HEK293 (cell line): ENCODE data around the gene ATP8A2.

ENCODE experiments used
- REPIN1 ChIP-seq: fragments of 450-650 bp; formaldehyde crosslinking; IDR thresholded peaks from 2 replicates; pipeline ENCODE4 v1.5.1; 2017; ENCODE audit warnings: missing biosample characterization, missing genetic modification characterization, low read depth
- ZNF175 ChIP-seq: fragments of 450-650 bp; formaldehyde crosslinking; IDR thresholded peaks from 2 replicates; pipeline ENCODE4 v1.5.1; 2016; ENCODE audit warnings: missing biosample characterization, missing genetic modification characterization
- ZNF302 ChIP-seq: fragments of 450-650 bp; formaldehyde crosslinking; IDR thresholded peaks from 2 replicates; pipeline ENCODE4 v1.5.1; 2016; ENCODE audit warnings: missing biosample characterization, missing genetic modification characterization, low read depth
- ZNF324 ChIP-seq: fragments of 450-650 bp; formaldehyde crosslinking; IDR thresholded peaks from 2 replicates; pipeline ENCODE4 v1.5.1; 2016; ENCODE audit warnings: missing biosample characterization, missing genetic modification characterization
- ZNF423 ChIP-seq: fragments of 450-650 bp; formaldehyde crosslinking; IDR thresholded peaks from 2 replicates; pipeline ENCODE4 v1.5.1; 2016; ENCODE audit warnings: missing biosample characterization, missing genetic modification characterization
- ZNF544 ChIP-seq: fragments of 450-650 bp; formaldehyde crosslinking; IDR thresholded peaks from 2 replicates; pipeline ENCODE4 v1.5.0; 2017; ENCODE audit warnings: missing biosample characterization, missing genetic modification characterization
- ZNF549 ChIP-seq: fragments of 450-650 bp; IDR thresholded peaks from 2 replicates; pipeline ENCODE4 v1.5.1; 2018; ENCODE audit warnings: missing biosample characterization, missing genetic modification characterization, mild to moderate bottlenecking, inconsistent platforms, moderate library complexity
- TF ChIP-seq, protein P1 (sequence below): fragments of 450-650 bp; formaldehyde crosslinking; IDR thresholded peaks from 2 replicates; pipeline ENCODE4 v1.5.1; 2016; ENCODE audit warnings: missing biosample characterization, missing genetic modification characterization, borderline replicate concordance
- TF ChIP-seq, protein P2 (sequence below): fragments of 450-650 bp; formaldehyde crosslinking; IDR thresholded peaks from 2 replicates; pipeline ENCODE4 v1.5.1; 2016; ENCODE audit warnings: missing biosample characterization, missing genetic modification characterization

- TF ChIP-seq ZNF549 = no peak
- TF ChIP-seq REPIN1 = no peak
- no peak for TF ChIP-seq ZNF423
- no peak for TF ChIP-seq ZNF324
- TF ChIP-seq ZNF544 = no peak
- TF ChIP-seq, protein P1, sequence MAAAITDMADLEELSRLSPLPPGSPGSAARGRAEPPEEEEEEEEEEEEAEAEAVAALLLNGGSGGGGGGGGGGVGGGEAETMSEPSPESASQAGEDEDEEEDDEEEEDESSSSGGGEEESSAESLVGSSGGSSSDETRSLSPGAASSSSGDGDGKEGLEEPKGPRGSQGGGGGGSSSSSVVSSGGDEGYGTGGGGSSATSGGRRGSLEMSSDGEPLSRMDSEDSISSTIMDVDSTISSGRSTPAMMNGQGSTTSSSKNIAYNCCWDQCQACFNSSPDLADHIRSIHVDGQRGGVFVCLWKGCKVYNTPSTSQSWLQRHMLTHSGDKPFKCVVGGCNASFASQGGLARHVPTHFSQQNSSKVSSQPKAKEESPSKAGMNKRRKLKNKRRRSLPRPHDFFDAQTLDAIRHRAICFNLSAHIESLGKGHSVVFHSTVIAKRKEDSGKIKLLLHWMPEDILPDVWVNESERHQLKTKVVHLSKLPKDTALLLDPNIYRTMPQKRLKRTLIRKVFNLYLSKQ (tag by site-specific recombination) = no peak
- TF ChIP-seq, protein P2, sequence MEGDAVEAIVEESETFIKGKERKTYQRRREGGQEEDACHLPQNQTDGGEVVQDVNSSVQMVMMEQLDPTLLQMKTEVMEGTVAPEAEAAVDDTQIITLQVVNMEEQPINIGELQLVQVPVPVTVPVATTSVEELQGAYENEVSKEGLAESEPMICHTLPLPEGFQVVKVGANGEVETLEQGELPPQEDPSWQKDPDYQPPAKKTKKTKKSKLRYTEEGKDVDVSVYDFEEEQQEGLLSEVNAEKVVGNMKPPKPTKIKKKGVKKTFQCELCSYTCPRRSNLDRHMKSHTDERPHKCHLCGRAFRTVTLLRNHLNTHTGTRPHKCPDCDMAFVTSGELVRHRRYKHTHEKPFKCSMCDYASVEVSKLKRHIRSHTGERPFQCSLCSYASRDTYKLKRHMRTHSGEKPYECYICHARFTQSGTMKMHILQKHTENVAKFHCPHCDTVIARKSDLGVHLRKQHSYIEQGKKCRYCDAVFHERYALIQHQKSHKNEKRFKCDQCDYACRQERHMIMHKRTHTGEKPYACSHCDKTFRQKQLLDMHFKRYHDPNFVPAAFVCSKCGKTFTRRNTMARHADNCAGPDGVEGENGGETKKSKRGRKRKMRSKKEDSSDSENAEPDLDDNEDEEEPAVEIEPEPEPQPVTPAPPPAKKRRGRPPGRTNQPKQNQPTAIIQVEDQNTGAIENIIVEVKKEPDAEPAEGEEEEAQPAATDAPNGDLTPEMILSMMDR = no peak
- no peak for TF ChIP-seq ZNF302 (tag by site-specific recombination)
- no peak for TF ChIP-seq ZNF175 (tag by site-specific recombination)
Observed at GRCh38 chr13:25715760-25716159, 344.0 kb downstream of the ATP8A2 start.
